Embryonic facial prominence (tissue), 1 donor: ENCODE measurements around the gene CDCA3.

Experiments
- DNase-seq: peaks from one replicate; pipeline ENCODE4 v3.0.0-alpha.2; 2016; ENCODE audit errors: extremely low spot score

CDCA3 gene

GRCh38 chr12:6820166-6820565 lies 30.9 kb downstream of the CDCA3 start:
- DNase-seq = no peak

GRCh38 chr12:6819106-6820030 lies 31.7 kb downstream of the CDCA3 start:
- DNase-seq = no peak

- DNase-seq = no peak
Observed at GRCh38 chr12:6818645-6819044, 32.4 kb downstream of the CDCA3 start.

GRCh38 chr12:6818222-6818621 lies 32.9 kb downstream of the CDCA3 start:
- no peak for DNase-seq

- no peak for DNase-seq
Observed at GRCh38 chr12:6817662-6818157, 33.4 kb downstream of the CDCA3 start.

DNA sequence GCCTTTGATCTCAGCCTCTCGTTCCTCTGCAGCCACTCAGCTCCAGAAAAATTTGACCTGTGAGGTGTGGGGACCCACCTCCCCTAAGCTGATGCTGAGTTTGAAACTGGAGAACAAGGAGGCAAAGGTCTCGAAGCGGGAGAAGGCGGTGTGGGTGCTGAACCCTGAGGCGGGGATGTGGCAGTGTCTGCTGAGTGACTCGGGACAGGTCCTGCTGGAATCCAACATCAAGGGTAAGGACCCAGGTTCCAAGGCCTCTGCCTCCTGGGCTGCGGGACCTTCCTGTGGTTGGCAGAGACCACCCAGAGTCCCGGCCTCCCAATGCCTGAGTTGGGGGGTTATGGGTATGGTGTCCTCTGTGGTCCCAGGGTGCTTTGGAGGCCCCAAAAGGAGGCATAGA lies 34.0 kb downstream of the CDCA3 start:
- no peak for DNase-seq

DNA sequence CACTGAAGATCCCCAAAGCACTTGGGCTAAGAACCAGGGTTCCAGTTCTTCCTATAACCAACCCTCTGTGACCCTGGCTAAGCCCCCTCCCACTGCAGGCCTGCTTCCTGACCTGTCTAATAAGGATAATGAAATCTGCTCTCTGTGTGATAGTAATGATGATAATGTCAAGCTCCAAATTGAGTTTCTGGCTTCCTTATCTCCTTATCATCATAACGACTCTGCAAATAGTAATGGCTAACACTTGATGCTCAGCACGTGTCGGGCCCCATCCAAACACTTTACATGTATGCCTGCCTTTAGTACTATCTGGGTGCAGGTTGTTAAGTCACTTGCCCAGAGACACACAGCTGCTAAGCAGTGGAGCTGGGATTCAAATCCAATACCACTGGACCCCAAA lies 34.5 kb downstream of the CDCA3 start:
- no peak for DNase-seq

DNA sequence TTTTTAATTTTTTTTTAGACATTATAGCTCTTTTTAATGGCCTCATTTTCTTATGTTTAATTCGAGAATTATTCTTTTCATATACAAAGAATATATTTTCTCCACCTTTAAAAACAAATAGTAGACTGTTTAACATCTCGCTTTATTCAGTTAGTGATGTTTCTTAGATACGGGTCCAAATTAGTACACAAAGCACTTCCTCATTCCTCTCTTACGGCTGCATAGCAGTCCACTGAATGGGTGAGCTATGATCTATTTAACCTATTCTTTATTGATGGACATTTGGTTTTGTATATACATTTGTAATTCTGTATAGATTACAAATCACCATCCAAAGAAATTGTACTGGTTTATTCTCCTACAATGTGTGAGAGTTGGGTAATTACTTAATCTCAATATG lies 37.7 kb downstream of the CDCA3 start:
- no peak for DNase-seq

DNA sequence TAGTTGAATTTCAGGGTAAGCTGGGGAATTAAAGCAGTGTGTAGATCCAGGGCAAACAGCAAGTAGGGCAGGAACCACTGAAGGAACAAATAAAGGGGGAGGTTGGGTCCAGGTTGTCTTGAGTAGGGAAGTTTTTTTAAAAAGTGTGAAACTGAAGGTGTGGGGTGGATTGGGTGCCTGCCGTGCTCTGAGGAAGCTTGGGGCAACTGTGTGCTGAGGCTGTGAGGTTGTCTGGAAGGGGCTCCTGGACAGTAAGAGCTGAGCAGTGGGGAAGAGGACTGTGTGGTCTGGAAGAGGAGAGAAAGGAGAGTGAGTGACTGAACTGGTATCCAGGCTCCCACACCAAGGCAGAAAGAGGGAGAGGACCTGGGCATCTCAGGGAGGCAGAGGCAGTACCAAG lies 40.3 kb downstream of the CDCA3 start:
- no peak for DNase-seq

DNA sequence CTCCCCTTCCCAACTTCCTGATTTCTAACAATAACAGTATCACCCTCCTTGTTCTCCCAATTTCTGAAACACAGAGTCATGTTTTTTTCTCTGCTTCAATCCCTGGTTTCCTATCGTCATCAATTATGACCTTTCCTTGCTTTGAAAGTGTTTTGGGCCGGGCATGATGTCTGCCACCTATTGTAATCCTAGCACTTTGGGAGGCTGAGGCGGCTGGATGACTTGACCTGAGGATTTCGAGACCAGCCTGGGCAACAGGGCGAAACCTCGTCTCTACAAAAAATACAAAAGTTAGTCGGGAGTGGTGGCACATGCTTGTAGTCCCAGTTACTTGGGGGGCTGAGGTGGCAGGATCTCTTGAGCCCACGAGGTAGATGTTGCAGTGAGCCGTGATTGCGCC lies 42.0 kb downstream of the CDCA3 start:
- no peak for DNase-seq

GRCh38 chr12:6807170-6807569 lies 43.9 kb downstream of the CDCA3 start:
- DNase-seq = no peak

GRCh38 chr12:6799147-6799546 lies 51.9 kb downstream of the CDCA3 start:
- DNase-seq = no peak
